Neural progenitor cell (in vitro differentiated cells): ENCODE measurements around the gene ANKLE1.

Source experiments
- CTCF ChIP-seq: fragments of 200-600 bp; sonication (generic); IDR thresholded peaks from 2 replicates; pipeline ENCODE4 v1.5.1; 2017; ENCODE audit warnings: antibody characterized with exemption, mild to moderate bottlenecking
- EZH2 ChIP-seq: fragments of 200-600 bp; sonication (generic); IDR thresholded peaks from 2 replicates; pipeline ENCODE4 v1.6.1; 2017; ENCODE audit warnings: antibody characterized with exemption, mild to moderate bottlenecking, moderate library complexity
- EZH2phosphoT487 ChIP-seq: fragments of 200-600 bp; sonication (generic); IDR thresholded peaks from 2 replicates; pipeline ENCODE4 v1.6.1; 2017; ENCODE audit warnings: antibody characterized with exemption

- TF ChIP-seq EZH2 (no peak), CTCF (no peak), EZH2phosphoT487 (no peak)
These were observed 33.5 kb upstream of the ANKLE1 start for GRCh38 chr19:17248011-17248776.
